K562 (cell line): Measurements from ENCODE around the gene NUP107. TPM values are rescaled to one million over a fixed set of nuclear protein-coding genes. Genes with fewer than 3 reads are reported as not detected.

Experiments
- CBX3 ChIP-seq, 2 experiments: IDR thresholded peaks; 1 replicate in 1 of 2; 2 replicates in 1 of 2; pipeline ENCODE4 v1.6.1; 2012; ENCODE audit warnings: inconsistent platforms in 2 of 2, low read length in 2 of 2, borderline replicate concordance in 1 of 2, control low read depth in 1 of 2
- CEBPB ChIP-seq: fragments of 450-650 bp; IDR thresholded peaks from 2 replicates; pipeline ENCODE4 v1.6.1; 2016; ENCODE audit warnings: missing genetic modification characterization, missing compliant biosample characterization
- FOSL1 ChIP-seq: fragments of 200-800 bp; sonication (Bioruptor generic); conservative IDR thresholded peaks from 2 replicates; pipeline ENCODE4 v1.6.1; 2016; ENCODE audit warnings: missing genetic modification characterization, missing compliant biosample characterization
- JUND ChIP-seq, 2 experiments: IDR thresholded peaks; 2 replicates in 1 of 2; 3 replicates in 1 of 2; pipeline ENCODE4 v1.6.1; 2011; ENCODE audit warnings: borderline replicate concordance in 2 of 2, low read depth in 2 of 2, low read length in 2 of 2, improper control_type of control experiment in 1 of 2, missing biosample characterization in 1 of 2, missing genetic modification characterization in 1 of 2, missing genetic modification reagents in 1 of 2
- RBM39 ChIP-seq: fragments of 200-400 bp; formaldehyde crosslinking; optimal IDR thresholded peaks from 2 replicates; pipeline ENCODE3; 2018; ENCODE audit warnings: low read depth, low read length
- SIX5 ChIP-seq, 2 experiments: IDR thresholded peaks; 2 replicates each; pipeline ENCODE4 v1.6.1; 2011; ENCODE audit warnings: low read length in 2 of 2, borderline replicate concordance in 1 of 2, low read depth in 1 of 2, mild to moderate bottlenecking in 1 of 2, moderate library complexity in 1 of 2; ENCODE audit not compliant: insufficient read depth in 1 of 2
- SREBF2 ChIP-seq: sonication (generic); formaldehyde crosslinking; IDR thresholded peaks from 2 replicates; pipeline ENCODE4 v1.4.0; 2020; ENCODE audit warnings: mild to moderate bottlenecking, missing genetic modification reagents
- TRIM24 ChIP-seq, 2 experiments: fragments of 450-650 bp; IDR thresholded peaks; 2 replicates each; pipeline ENCODE4 v1.6.1; 2016
- U2AF2 ChIP-seq: fragments of 200-400 bp; formaldehyde crosslinking; optimal IDR thresholded peaks from 2 replicates; pipeline ENCODE3; 2017; ENCODE audit warnings: low read depth, mild to moderate bottlenecking, low read length
- ZNF316 ChIP-seq: fragments of 450-650 bp; IDR thresholded peaks from 2 replicates; pipeline ENCODE4 v1.6.1; 2016
- ZNF668 ChIP-seq: fragments of 250-450 bp; sonication (Bioruptor Pico); IDR thresholded peaks from 2 replicates; pipeline ENCODE4 v1.8.0; 2022; ENCODE audit warnings: mild to moderate bottlenecking, inconsistent platforms
- ZNF717 ChIP-seq: fragments of 250-450 bp; sonication (Bioruptor Pico); IDR thresholded peaks from 2 replicates; pipeline ENCODE4 v1.5.0; 2021
- polyA plus RNA-seq, 8 experiments: library from polyadenylated mRNA; depleted of rRNA in 4 of 8; stranded (reverse) in 5 of 8; unstranded in 3 of 8; fragments of >200 nt; fragmentation: Nextera tagmentation in 2 of 8; fragmentation: Illumina TruSeq in 1 of 8; extraction: Ambion mirVana in 2 of 8; extraction: Trizol in 1 of 8; gene quantifications; 2 replicates each; pipeline versions ENCODE4 v1.2.1 to v1.2.3, GENCODE V29; 2011 to 2014; ENCODE audit warnings: inconsistent platforms in 1 of 8, missing spikeins in 1 of 8
- total RNA-seq, 7 experiments: library from RNA; depleted of rRNA in 6 of 7; stranded (reverse); fragments of >200 nt in 6 of 7; fragmentation: Illumina TruSeq in 2 of 7; extraction: Trizol in 2 of 7; gene quantifications; 2 replicates each; pipeline versions ENCODE4 v1.2.1 to v1.2.3, GENCODE V29; 2011 to 2021; ENCODE audit warnings: low replicate concordance in 1 of 7
- TF ChIP-seq, protein P1 (sequence below): sonication (generic); formaldehyde crosslinking; IDR thresholded peaks from 2 replicates; pipeline ENCODE4 v1.8.1; 2023; ENCODE audit warnings: mild to moderate bottlenecking, missing genetic modification reagents, moderate library complexity
- TF ChIP-seq, protein P2 (sequence below): fragments of 450-650 bp; IDR thresholded peaks from 2 replicates; pipeline ENCODE4 v1.6.1; 2016; ENCODE audit warnings: antibody characterized with exemption
- TF ChIP-seq, protein P3 (sequence below): sonication (generic); formaldehyde crosslinking; IDR thresholded peaks from 2 replicates; pipeline ENCODE4 v1.8.0; 2023; ENCODE audit warnings: mild to moderate bottlenecking, missing genetic modification reagents
- TF ChIP-seq, protein P4 (sequence below): fragments of 200-400 bp; formaldehyde crosslinking; IDR thresholded peaks from 2 replicates; pipeline ENCODE4 v1.6.1; 2017; ENCODE audit warnings: mild to moderate bottlenecking, low read depth, low read length, moderate library complexity

NUP107 gene
- total and polyA plus RNA-seq, 9 of the 15 experiments (the other 6 are each of a cell fraction or from before 2014, with no cell fraction given), result 129 to 277 (median 199) TPM

DNA sequence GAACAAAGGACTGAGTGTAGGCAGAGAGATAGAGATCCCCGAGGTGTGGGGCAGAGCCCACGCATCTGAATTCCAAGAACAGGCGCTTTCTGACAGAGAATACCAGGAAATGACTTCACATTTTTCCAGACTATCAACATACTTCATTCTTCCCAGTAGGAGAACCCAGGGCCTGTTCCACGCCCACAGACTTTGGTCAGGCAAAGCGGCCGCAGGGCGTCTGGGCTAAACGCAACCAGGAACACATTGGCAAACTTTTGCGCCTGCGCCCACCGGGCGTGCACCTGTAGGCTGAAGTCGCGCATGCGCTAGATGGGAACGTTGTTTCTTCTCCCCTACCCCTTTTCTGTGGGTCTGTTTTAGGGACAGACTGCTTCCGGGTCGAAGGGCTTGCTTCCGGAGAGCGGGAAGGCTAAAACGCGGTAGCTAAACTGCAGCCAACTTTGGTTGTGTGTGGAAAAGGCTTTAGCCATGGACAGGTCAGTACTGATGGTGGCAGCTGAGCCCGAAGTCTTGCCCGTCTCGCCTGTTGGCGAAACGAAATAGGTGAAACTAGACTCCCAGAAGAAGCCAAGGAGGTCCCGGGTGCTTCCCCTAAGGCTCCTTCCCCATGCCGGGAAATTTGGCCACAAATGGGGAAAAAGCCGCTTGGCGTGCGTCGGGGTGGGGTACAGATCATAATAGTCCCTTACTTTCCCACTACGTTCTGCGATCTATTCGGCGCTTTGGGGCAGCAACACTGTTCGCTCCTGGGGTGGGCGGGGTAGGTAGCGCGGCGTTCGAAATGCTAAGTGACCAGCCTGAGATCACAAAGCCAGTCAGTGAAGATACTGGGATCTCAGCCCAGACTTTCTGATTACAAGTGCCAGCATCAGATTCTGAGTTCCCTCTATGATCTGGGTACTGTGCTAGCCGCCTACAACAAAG, at the start of gene NUP107 (continued):
- TF ChIP-seq, protein P1, sequence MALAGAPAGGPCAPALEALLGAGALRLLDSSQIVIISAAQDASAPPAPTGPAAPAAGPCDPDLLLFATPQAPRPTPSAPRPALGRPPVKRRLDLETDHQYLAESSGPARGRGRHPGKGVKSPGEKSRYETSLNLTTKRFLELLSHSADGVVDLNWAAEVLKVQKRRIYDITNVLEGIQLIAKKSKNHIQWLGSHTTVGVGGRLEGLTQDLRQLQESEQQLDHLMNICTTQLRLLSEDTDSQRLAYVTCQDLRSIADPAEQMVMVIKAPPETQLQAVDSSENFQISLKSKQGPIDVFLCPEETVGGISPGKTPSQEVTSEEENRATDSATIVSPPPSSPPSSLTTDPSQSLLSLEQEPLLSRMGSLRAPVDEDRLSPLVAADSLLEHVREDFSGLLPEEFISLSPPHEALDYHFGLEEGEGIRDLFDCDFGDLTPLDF (CRISPR knock-in tag), result peak; percentile 65; the same call in 1 of the 2 replicates
- TF ChIP-seq, protein P2, sequence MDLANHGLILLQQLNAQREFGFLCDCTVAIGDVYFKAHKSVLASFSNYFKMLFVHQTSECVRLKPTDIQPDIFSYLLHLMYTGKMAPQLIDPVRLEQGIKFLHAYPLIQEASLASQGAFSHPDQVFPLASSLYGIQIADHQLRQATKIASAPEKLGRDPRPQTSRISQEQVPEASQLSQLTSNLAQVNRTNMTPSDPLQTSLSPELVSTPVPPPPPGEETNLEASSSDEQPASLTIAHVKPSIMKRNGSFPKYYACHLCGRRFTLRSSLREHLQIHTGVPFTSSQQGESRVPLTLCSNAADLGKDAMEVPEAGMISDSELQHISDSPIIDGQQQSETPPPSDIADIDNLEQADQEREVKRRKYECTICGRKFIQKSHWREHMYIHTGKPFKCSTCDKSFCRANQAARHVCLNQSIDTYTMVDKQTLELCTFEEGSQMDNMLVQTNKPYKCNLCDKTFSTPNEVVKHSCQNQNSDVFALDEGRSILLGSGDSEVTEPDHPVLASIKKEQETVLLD, result peak; percentile 97
- TF ChIP-seq CEBPB (tag) (no peak), TRIM24 (IDR thresholded peaks at IDR 0.05) (peak in 1 of 2 experiments; percentile 99; a peak in 3 of 4 replicates), SIX5 (IDR thresholded peaks at IDR 0.05; ENCODE audit: borderline replicate concordance in 1 of 2, insufficient read depth in 1 of 2, low read depth in 1 of 2, low read length in 2 of 2) (peak; percentile 85), CBX3 (IDR thresholded peaks at IDR 0.05; ENCODE audit: borderline replicate concordance in 1 of 2, low read length in 2 of 2) (peak in 1 of 2 experiments; percentile 86; a peak in 1 of 3 replicates), SREBF2 (CRISPR knock-in tag) (no peak), ZNF717 (CRISPR knock-in tag) (no peak), ZNF668 (CRISPR knock-in tag) (no peak), FOSL1 (tag) (peak; percentile 68; the same call in 1 of the 2 replicates), U2AF2 (no peak), ZNF316 (0 out of 2 replicates have a peak, but pooled peaks have one; percentile 1), RBM39 (no peak), JUND (IDR thresholded peaks at IDR 0.05; ENCODE audit: borderline replicate concordance, low read depth, low read length) (peak; percentile 88), JUND (tag; IDR thresholded peaks at IDR 0.05; ENCODE audit: borderline replicate concordance, low read depth, low read length) (peak; percentile 91; the same call in 2 of the 3 replicates)
- TF ChIP-seq, protein P3, sequence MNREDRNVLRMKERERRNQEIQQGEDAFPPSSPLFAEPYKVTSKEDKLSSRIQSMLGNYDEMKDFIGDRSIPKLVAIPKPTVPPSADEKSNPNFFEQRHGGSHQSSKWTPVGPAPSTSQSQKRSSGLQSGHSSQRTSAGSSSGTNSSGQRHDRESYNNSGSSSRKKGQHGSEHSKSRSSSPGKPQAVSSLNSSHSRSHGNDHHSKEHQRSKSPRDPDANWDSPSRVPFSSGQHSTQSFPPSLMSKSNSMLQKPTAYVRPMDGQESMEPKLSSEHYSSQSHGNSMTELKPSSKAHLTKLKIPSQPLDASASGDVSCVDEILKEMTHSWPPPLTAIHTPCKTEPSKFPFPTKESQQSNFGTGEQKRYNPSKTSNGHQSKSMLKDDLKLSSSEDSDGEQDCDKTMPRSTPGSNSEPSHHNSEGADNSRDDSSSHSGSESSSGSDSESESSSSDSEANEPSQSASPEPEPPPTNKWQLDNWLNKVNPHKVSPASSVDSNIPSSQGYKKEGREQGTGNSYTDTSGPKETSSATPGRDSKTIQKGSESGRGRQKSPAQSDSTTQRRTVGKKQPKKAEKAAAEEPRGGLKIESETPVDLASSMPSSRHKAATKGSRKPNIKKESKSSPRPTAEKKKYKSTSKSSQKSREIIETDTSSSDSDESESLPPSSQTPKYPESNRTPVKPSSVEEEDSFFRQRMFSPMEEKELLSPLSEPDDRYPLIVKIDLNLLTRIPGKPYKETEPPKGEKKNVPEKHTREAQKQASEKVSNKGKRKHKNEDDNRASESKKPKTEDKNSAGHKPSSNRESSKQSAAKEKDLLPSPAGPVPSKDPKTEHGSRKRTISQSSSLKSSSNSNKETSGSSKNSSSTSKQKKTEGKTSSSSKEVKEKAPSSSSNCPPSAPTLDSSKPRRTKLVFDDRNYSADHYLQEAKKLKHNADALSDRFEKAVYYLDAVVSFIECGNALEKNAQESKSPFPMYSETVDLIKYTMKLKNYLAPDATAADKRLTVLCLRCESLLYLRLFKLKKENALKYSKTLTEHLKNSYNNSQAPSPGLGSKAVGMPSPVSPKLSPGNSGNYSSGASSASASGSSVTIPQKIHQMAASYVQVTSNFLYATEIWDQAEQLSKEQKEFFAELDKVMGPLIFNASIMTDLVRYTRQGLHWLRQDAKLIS (CRISPR knock-in tag), result peak; percentile 89
- TF ChIP-seq, protein P4, sequence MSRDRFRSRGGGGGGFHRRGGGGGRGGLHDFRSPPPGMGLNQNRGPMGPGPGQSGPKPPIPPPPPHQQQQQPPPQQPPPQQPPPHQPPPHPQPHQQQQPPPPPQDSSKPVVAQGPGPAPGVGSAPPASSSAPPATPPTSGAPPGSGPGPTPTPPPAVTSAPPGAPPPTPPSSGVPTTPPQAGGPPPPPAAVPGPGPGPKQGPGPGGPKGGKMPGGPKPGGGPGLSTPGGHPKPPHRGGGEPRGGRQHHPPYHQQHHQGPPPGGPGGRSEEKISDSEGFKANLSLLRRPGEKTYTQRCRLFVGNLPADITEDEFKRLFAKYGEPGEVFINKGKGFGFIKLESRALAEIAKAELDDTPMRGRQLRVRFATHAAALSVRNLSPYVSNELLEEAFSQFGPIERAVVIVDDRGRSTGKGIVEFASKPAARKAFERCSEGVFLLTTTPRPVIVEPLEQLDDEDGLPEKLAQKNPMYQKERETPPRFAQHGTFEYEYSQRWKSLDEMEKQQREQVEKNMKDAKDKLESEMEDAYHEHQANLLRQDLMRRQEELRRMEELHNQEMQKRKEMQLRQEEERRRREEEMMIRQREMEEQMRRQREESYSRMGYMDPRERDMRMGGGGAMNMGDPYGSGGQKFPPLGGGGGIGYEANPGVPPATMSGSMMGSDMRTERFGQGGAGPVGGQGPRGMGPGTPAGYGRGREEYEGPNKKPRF, result no peak
